Amniotic epithelial cell (primary cell): ENCODE measurements around the gene PHLDB2.
"Not testable (repeated sequence)": the region's sequence is repeated elsewhere in the genome, so short reads cannot be mapped to it uniquely, and the experiment has no call there.

ENCODE experiments used
- DNase-seq: peaks from one replicate; pipeline ENCODE4 v3.0.0-alpha.2; 2010; ENCODE audit warnings: low read depth

The PHLDB2 gene

DNA sequence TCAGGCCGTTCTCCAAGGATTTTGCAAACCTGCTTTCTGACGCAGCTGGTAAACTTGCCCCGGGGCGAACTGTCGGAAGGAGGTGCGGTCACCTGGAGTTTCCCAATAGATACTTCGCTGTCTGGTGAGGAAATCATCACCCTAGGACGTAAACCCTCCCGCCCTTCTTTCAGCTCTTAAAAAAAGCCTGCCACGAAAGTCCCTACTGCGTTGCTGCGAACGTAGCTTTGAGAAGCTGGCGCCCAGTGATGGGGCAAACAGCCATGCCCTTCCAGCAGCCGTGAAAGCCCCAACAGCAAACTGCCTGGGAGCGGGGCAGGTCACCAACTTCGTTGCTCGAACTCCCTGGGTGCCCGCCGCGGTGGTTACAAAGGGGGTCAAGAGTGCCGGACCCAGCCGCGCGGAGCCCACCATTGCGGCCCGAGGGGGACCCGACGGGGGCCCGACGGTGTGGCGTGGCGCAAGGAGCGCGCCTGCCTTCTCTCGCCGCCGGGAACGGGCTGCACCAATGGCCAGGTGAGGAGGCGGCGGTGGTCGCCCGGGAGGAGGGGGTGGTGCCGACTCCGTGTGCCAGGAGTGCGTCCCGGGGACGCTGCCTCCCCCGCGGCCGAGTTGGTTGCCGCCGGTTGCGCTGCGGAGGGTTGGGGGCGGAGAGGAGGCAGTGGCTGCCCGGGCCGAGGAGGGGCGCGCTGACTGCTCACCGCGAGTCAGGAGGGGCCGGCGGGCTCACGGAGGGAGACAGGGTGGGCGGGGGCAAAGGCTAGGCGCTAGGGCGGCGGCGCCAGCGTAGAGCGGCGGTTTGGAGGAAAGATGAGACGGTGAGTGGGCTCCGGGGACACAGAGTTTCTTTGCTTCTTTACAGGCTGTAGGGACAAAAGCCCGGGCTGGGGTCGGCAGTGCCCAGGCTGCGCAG, at the start of gene PHLDB2:
PHLDB2 (plus strand) TSS at position 205 of the 913 bp plus-strand sequence. CDS start 24,813 bp downstream, outside the sequence.
- peak; percentile 88 for DNase-seq

DNA sequence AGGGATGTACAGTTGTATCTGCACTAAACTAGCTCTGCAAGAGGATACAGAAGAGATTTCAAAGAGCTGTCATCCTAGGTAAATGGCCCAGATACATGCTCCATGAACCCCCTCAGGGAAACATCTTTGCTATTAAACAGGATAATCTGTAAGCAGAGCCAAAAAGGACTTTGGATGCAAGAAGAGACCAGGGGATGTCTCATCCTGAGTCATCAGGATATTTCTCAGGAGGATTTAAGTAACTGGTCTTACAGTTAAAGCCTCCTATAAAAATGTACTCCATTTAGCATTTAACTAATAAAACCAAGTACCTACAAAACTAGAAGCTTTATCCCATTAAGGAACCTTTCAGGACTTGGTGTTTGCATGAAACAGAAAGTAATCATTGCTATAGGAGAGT, 48.2 kb upstream of the PHLDB2 start:
- peak; percentile 91 for DNase-seq

DNA sequence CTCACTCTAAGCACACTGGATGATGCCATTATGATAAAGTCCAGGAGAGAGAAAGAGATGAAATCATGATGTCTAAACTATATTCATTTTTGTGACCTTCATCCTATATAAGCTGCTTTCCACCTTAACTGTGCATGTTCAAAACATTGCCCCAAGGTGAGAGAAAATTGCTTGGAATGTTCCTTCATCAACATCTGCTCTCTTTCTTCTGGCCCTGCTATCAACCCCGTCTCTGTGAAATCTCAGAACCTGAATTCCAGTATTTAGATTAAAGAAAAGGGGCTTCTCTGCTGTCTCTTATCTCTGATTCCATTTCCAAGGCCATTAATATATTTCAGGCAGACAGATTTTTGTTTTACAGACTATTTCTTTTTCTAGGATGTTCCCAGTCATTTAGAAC, 47.3 kb upstream of the PHLDB2 start:
- peak; percentile 58 for DNase-seq

DNA sequence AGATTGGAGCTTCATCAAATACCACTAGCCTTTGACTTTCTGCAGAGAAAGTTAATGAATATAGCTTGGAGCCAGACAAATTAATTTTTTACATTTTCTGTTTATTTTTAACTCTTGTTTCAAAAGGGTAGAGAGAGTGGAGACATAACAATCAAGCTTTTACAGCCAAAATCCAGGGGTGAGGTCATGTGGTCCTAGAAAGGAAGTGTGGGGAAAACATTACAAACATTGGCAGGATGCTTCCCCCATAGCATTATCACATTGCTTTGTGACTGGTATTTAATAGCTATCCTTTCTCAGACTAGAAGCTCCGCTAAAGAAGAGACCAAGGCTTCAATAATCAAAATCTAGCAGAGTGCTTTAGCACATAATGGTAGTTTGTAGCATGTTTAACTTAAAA, 46.4 kb upstream of the PHLDB2 start:
- DNase-seq = no peak

DNA sequence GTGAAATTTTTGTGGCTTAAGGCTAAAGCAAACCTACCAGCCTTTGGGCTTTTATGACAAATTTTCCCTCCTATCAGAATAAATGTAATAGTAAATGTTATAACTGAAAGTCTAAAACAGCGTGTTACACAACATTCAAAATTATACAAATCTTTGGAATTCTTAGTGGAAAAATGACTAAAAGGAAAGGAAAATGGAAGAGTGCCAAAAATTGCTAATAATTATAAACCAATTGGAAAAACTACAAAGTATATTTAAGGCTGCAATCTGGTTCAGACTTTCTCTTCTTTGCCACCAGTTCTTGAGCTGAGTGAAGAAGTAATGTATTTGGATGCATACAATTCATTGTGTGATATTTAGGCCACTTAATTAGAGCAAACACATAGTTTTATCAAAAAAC, 45.6 kb upstream of the PHLDB2 start:
- no peak for DNase-seq

DNA sequence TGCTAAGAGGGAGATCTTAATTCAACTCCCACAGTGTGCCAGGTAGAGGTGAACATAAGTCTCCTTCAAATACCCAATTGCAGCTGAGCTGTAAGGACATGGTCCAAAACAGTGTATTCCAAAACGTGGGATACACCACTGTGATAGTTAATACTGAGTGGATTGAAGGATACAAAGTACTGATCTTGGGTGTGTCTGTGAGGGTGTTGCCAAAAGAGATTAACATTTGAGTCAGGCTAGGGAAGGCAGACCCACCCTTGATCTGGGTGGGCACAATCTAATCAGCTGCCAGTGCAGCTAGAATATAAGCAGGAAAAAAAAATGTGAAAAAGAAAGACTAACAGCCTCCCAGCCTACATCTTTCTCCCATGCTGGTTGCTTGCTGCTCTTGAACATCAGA, 45.1 kb upstream of the PHLDB2 start:
- no peak for DNase-seq

DNA sequence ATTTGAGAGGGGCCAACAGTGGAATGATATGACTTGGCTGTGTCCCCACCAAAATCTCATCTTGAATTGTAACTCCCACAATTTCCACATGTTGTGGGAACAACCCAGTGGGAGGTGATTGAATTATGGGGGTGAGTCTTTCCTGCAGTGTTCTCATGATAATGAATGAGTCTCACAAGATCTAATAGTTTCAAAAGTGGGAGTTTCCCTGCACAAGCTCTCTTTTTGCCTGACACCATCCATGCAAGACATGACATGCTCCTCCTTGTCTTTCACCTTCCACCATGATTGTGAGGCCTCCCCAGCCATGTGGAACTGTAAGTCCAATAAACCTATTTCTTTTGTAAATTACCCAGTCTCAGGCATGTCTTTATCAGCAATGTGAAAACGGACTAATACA, 42.3 kb upstream of the PHLDB2 start:
- not testable (repeated sequence) for DNase-seq

DNA sequence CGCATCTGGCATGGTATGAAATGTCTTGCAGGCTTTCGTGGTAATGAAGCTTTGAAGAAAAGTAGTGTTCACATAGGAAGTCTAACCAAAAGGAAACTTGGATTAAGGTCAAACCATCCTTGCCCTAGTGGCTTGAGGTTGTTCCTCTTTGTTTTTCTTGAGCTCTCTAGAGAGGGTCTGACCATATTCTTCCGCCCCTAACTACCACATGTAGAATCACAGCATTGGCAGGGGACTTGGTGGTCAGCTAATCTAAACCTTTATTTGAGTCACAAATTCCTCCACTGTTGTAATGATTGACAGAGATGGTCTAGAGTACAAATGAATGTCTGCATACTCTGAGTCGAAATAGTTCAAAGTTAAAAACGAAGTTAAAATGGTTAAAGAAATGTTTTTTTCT, 39.1 kb upstream of the PHLDB2 start:
- no peak for DNase-seq

DNA sequence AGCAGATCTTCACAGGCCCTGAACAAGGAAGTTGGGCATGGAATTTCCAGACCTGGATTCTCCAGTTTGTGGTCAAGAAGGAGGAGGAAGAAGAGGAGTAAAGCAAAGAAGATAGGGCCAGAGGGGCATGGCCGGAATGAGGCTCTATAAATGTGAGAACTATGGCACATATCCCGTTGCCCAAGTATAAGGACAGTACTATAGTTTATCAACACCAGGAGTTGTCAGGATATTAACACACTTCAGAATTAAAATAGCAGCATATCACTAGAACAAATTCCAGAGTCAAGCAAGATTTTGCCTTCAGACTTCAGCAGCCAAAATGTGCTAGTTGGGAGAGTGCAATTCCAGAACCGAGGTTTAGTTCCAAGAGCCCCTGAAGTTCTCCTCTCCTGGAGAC, 38.4 kb upstream of the PHLDB2 start:
- no peak for DNase-seq

DNA sequence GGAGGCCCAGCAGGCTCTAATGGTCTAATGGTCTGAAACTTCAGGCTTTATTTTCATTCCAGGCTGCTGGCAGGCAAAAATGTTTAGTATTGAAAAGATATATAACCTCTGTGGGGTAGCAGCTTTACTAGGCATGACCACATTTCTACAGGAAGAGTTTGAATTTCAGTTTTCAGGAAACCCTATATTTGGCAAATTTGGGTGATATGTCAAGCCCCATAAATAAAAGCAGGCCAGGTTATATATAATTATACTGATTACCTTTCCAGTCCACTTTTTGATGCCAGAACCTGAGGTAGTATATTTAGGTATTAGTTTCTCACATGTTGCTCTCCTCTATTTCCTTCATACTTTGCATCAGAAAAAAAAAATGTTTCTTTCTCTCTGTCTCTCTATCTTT, 37.2 kb upstream of the PHLDB2 start:
- DNase-seq = no peak

DNA sequence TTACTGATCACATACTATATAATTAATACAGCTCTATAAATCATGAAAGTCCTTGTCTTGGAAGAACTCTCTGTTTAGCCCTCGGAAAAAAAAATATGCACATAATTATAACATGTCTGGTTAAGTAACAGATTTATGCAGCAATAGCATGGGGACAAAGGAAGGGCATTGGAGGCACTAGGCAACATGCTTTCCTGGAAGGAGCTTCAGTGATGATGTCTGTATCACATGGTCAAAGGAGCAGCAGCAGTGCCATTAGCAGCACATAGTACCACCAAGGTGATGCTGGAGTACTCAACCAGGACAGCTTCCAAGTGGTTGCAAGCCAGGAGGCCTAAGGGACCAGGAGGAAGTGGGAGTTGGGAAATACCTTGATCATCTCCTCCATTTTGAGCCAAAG, 36.3 kb upstream of the PHLDB2 start:
- DNase-seq = no peak

DNA sequence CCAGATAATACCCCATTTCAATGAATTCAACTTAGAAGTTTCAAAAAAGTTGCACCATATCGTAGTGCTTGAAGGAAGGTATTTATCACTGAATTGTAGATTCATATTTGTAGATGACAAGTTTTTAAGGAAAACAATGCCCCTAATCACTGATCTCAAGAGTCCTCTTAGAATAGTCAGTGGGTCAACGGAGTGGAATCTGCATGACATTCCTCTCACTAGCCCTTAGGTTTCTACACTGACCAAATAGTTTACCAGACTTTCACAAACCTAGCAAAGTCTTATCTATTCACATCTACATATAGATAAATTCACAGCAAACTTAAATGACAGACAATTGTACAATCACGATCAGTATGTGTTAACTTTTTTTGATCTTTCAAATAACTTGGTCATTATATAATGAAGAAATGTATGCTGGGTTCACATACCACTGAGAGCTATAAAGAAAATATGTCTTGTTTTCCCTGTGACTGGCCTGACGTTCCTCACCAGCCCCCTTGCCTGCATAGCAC, 35.7 kb upstream of the PHLDB2 start:
- DNase-seq = no peak

DNA sequence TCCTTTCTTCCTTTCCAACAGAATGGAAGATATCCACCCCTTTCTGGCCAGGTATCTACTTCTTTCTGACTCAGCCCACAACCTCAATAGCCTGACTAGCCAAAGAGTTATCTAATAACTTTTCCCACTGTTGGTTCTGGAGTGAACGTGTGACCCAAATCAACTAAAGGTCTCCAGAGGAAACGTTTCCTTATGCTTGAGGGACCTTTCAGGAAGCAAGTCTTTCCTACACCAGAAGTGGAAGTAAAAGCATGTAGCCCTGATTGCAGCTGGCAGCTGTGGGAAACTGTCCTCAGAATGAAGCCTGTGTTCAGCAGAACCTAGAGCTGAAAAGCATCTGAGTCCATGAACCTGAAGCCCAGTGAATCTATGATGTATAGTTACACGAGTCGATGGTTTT, 34.7 kb upstream of the PHLDB2 start:
- no peak for DNase-seq

DNA sequence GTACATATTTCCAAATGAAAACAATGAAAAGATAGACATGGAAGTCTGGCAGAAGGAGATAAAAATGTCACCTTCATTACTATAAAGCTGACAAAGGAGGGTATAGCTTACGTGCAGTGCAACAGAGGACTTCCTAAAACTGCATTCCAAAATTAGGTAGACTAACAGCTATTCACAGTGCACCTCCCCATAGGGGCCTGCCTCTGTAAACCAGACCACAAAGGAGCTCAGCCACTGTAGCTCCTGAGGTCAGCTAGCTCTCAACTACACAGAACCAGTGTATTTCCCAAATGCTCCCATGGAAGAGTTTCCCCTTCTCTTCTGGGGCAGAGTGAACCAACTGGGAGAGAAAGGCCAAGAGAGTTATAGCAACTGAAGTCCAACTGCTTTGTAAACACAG, 31.2 kb upstream of the PHLDB2 start:
- no peak for DNase-seq

DNA sequence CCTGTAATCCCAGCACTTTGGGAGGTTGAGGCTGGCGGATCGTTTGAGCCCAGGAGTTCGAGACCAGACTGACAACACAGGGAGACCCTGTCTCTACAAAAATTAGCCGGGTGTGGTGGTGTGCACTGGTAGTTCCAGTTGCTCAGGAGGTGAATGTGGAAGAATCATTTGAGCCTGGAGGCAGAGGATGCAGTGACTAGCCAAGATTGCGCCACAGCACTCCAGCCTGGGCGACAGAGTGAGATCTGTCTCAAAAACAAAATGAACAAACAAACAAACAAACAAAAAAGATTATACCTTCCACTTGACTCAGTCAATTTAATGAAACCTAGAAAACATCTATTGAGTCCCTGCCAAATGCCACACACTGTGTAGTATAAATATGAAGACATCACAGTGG, 30.5 kb upstream of the PHLDB2 start:
- no peak for DNase-seq

DNA sequence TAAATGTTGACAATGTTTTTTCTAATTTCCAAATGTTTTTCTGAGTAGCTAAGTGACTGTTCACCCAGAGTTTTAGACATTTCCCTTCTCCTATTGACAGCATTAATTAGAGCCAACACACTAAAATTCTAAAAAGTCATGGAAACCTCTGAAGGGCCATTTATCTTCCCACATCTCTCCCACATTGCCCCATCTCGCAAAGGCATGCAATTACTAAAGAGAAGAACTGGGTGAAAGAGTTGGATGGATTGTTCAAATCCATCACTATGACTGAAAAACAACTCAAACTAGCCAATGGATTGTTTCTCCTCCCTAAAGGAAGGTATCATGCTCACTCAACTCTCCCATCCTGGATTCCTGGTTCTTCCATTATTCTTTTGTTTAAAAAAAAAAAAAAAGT, 30.0 kb upstream of the PHLDB2 start:
- peak; percentile 62 for DNase-seq

DNA sequence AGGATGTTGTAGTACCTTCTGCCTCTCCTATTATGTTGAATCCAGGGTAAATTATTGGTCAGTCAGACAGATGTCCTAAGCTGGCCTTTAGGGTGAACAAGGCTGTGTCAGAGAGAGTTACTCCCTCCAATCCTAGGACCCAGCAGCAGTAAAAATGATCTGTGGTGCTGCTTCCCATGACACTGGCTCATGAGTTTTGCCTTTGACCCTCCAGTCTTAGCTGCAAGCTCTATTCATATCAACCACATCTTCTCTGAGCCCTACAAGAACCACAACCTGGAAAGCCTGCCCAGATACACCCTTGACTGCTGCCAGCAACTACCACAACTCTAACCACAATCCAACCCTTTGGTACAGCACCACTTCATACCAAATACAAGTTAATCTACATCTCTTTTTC, 27.2 kb upstream of the PHLDB2 start:
- peak; percentile 74 for DNase-seq

DNA sequence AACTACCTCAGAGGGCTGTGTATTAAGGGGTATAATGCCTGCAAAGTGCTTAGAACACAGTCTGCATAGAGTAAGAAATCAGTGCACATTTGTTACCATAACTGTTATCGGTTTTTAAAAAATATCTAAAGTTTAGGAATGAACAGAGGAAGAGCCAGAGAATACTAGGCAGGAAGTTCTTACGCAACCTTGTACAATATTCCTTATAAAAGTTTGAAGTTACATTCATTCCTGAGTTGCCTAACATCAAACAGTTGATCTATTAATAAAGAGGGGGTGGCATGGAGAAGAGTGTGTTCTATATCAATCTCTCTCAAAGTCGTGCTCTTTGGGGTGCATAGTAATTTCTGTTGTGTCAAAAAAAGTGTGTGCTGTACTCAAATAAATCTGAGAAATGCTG, 22.0 kb upstream of the PHLDB2 start:
- no peak for DNase-seq

DNA sequence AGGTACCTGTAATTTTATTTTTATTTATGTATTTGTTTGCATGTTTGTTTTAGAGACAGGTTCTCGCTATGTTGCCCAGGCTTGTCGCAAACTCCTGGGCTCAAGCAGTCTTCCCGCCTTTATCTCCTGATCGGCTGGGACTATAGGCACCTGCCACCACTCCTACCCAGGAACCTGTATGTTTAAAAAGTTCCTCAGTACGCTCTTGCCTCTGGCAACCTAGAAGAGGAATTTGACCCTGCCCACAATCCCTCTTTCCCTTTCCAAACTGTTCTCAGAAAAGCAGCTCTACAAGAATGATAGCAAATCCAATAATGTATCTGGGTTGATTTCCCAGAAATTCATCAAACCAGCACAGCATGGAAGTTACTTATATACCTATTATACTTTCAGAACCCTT, 20.9 kb upstream of the PHLDB2 start:
- DNase-seq = no peak

DNA sequence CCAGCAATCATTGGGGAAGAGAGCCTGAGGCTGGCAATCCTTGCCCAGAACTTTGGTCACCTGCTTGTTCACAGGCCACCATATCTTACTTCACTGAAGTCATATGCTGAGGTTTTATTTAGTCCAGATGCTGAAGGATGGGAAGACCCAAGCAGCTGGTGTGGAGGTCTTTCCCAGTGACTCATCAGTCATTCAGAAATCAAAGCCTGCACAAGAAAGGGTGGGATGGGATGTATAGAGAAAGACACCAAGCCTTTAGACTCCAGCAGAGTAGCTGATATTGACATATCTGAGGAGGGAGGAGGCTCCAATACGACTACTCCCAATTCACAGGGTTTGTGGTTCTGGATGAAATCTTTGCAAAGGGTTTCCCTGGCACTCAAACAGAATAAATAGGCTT, 13.0 kb upstream of the PHLDB2 start:
- DNase-seq = peak; percentile 61

DNA sequence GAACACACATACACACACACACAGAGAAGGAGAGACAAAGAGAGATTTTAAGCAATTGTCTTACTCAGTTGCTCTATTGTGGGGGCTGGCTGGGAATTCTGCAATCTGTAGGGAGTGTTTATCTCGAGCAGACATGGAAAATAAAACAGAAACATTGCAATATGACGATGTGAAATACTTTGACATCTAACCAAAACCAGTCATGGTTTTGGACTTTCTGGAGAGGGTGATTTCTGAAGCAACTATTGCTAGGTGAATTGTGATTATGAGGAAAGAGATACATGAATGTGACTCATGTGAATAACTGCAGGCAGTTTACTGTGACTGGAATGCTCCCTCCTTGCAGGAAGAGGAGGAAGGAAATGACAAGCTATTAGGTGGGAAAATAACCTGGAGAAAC, 12.3 kb upstream of the PHLDB2 start:
- DNase-seq = peak; percentile 98

DNA sequence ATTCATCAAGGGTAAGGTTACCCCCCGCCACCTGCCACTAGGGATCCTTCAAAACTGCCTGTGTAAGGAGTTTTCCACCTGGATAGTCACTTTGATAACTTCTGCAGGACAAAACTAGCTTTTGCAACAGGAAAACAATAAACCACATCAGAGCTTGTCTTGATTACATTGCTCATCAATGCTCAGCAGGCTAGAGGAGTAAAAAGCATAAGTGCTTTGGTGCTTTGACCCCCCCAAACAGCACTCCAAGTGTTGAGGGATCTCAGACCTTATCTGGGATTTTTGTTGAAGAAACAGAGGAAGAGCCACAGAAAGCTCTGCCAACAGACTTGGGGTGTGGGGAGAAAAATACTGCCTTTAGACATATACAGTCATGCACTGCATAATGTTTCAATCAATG, 10.8 kb upstream of the PHLDB2 start:
- no peak for DNase-seq

DNA sequence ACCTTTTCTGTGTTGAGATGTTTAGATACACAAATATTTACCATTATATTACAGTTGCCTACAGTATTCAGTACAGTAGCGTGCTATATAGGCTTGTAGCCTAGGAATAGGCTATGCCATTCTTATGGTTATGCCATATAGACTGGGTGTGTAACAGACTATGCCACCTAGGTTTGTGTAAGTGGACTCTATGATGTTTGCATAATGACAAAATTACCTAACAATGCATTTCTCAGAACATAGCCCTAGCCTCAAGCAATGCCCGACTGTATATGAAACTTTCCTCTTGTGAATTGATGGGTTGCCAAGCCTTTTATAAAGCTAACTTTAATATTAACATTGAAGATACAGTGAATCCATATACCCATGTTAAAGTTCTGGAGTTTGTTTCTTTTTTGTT, 10.3 kb upstream of the PHLDB2 start:
- DNase-seq = no peak

DNA sequence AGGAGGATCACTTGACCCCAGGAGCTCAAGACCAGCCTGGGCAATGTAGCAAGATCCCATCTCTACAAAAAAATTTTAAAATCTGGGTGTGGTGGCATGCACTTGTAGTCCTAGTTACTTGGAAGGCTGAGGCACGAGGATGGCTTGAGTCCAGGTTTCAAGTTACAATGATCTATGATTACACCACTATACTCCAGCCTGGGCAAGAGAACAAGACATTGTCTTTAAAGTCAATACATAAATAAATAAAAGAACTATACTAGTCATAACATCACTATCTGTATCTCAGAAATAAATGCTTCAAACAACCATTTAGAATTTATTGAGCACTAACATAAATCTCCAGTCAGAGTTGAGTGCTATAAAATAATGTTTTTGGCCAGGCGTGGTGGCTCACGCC, 8.5 kb upstream of the PHLDB2 start:
- DNase-seq = peak; percentile 27
